COLO829 (cell line): ENCODE results near the gene HES5.

Experiments
- DNase-seq: peaks from one replicate; pipeline ENCODE4 v3.0.0; 2012; ENCODE audit warnings: low spot score

Gene HES5

DNA sequence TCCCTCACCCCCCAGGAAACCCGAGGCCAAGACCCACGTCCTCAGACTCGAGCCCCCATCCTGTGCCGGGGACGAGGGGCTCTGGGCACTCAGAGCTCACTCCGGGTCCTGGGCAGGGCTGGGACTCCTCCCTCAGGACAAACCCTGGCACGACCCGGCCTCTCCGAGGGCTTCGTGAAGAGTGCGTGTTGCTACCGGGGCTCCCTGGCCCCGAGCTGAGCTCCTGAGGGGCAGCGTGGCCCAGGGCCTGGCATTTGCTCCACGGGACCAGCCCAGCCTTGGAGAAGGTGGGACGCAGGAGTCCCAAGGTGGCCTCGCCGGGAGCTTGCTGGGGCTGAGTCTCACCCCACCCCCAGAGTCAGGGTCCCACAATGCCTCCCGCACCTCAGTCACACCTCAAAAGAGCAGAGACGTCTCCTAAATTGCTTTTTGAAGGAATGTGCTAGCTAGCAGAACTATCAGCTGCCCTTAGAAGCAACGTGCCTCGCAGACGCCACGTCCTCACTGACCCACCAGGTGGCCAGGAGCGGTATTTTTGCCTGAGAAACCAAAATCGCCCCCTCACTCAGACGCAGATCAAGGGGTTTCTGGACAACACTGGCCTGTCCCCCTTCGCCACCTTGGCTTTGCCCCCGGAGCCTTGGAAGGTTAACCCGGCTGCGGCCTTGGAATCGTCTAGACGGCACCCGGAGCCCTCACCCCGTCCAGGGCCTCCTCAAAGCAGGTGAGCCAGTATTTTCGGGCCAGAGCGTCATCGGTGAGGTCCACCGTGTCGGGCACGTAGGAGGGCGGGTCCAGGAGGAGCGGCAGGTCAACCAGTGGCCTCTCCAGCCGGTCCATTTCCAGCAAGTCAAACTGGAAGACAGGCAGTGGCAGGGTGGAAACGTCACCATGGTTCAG is 14.9 kb downstream of the HES5 start:
- no peak for DNase-seq

DNA sequence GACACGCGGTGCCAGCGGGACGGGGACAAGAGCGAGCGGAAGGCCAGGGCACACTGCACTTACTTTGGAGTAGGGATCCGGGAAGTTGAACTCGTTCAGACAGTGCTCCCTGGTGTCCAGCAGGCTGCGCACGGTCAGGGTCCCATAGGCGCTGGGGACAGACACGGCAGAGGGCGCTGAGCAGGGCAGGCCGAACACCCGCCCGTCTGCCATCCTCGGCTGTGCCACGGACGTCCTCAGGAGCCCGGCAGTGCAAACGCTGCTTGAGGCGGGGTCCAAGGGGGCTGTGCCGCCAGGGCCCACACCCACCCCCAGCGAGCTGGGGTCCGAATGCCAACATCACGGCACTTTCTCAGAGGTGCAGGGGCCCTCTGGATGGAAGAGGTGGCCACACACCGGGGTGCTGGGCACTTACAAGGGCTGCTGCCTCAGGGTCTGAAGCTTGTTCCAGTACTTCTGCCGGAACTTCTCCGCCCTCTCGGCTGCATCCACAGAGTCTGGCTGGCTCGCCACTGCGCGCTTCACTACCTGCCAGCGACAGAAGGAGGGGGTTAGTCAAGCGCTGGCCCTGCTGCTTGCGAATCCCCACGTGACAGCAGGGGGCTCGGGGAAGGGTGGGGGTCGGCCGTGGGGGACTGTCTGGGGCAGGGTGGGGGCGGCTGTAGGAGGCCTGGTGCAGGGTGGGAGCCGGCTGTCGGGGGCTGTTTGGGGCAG is 16.0 kb downstream of the HES5 start:
- no peak for DNase-seq

DNA sequence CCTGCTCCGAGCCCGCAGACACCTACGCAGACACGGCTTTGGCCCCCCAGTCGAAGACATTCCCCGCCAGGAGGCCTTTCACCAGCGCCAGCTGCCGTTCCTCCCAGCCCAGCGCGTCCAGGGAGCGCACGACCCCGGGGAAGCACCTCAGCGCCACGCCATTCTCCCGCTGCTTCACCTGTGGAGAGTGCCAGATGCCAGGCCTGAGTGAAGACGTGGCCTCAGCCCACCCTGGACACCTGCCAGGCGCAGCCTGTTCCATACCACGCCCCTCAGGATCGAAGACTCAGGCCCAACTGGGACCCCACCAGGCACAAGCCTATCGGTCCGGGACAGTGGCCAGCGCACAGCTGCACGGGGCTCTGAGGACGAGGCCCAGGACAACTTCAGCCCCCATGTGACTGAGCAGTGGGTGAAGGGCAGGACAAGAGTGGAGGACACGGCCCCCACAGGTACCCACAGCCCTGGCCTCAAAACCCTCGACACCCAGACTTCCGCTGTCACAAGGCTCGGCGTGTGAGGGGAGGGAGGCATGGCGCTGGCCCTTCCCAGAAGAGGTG is 17.1 kb downstream of the HES5 start:
- no peak for DNase-seq

DNA sequence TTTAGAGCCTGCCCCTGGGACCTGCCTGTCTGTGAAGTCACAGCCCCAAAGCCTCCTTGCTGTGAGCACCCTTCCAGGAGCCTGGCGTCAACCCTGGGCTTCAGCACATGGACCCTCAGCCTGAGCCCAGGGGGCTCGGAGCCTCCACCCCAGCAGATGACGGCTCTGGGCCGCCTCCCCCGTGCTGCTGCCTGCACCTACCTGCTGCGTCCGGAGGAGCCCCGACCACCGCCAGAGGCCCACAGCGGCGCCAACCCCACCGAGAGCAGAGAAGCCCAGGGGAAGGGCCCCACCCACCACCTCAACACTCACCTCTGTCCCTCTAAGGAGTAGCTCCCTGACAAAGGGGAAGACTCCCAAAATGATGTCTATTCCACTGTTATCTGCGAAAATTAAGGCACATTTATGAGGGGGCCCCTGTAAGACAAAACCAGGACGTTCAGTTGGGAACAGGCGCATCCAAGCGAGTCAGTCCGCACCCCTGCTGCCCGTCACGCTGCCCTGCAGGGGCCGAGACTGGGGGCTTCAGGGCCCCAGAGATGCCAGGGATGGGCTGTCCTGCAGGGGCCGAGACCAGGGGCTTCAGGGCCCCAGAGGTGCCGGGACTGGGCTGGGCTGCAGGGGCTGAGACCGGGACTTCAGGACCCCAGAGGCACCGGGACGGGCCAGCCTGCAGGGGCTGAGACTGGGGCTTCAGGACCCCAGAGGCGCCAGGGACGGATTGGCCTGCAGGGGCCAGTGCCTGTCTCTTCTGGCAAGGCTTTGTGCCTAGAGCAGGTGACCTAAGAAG is 19.5 kb downstream of the HES5 start:
- DNase-seq, result no peak

DNA sequence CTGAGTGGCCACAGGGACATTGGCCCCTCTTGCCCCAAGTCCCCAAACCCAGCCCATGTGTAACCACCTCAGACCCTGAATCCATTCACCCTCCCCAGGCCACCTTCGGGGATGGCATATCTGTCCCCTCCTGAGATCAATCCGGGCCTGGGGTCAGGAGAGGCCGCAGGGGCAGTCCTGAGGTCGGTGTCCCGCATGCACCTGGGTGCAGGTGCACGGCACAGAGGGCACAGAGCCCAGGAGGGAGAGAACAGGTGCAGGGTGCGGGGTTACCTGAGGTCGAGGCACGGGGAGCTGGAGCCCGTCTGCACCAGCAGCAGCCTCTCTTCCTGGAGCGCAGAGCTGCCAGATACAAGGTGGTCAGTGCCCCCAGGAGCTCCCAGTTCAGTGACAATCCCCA is 20.5 kb downstream of the HES5 start:
- DNase-seq, result no peak

DNA sequence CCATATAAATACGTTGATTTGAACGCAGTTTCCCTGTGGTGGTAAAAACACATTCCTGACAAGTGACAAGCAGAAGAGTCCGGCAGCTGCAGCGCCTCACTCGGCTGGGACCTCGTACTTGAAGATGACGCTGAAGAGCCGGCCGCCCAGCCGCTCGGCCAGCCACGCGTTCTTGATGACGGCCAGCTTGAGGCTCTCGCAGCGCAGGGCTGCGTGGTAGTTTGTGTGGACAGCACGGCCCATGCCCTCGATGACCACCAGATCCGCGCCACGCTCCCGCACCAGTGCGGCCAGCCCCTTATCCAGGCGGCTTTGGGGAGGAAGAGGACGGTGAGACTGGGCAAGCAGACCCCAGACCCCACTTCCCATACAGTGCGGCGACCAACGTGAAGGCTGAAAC is 21.3 kb downstream of the HES5 start:
- DNase-seq, result no peak

DNA sequence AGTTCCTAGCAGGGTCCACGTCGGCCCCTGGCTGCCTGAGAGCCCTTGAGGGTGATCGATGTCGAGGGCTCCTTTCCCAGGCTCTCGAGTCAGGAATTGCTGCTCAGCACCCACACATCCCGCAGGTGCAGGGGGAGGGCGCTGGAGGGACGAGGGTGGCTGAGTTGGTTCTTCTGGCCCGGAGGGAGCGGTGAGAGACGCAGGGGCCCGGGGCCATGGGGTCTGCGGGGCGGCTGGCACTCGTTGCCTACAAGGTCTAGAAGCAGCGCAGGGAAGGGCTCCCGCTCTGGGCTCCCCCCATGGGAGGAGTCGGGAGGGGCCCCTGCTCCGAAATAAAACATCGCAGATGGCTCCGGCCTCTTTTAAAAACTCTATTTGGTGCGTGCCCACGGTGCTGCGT is 21.9 kb downstream of the HES5 start:
- no peak for DNase-seq

DNA sequence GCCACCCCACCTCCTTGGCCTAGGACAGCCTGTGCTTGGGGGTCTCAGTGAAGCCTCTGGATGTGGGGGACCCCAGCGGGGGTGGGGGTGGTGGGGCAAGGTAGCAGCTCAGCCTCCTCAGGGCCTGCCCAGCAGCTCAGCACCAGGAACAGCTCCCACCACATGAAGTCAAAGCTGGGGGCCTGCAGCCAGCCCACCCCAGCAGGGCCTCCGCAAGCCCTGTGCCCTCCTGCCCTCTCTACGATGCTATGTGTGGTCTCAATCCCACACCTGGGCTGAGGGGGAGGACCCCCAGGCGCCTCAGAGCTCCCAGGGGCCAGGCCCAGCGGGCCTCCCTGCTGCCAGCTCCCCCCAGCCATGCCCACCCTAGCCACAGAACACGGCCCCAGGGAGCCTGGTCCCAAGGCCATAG is 22.3 kb downstream of the HES5 start:
- no peak for DNase-seq

DNA sequence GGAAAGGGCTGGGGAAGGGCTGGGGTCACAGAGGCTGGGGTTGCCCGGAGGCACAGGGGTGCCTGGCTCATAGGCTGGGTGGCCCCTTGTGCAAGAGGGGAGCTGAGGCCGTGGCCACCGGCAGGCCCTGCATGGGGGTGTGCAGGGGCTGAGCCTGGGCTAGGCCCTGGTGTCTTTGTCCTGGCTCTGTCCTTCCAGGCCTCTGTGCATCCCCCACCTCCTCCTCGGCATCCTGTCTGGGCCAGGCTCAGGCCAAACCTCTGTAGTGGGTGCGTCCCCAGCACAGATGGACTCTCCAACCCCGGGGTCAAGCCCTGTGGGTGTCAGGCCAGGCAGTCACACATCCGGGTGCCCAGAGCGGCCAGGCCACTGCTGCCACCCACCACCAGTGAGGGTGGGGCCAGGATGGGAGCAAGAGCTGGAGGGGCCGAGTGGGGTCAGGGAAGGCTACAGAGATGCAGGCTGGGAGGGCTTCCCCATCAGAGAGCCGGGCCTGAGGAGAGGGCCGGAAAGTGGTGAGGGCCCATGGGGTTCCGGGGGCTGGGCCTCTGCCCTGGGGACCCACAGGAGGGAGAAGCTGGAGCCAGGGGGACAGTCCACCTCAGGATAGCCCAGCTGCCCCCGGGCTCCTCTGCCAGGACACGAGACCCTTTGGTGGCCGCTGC is 23.0 kb downstream of the HES5 start:
- no peak for DNase-seq

DNA sequence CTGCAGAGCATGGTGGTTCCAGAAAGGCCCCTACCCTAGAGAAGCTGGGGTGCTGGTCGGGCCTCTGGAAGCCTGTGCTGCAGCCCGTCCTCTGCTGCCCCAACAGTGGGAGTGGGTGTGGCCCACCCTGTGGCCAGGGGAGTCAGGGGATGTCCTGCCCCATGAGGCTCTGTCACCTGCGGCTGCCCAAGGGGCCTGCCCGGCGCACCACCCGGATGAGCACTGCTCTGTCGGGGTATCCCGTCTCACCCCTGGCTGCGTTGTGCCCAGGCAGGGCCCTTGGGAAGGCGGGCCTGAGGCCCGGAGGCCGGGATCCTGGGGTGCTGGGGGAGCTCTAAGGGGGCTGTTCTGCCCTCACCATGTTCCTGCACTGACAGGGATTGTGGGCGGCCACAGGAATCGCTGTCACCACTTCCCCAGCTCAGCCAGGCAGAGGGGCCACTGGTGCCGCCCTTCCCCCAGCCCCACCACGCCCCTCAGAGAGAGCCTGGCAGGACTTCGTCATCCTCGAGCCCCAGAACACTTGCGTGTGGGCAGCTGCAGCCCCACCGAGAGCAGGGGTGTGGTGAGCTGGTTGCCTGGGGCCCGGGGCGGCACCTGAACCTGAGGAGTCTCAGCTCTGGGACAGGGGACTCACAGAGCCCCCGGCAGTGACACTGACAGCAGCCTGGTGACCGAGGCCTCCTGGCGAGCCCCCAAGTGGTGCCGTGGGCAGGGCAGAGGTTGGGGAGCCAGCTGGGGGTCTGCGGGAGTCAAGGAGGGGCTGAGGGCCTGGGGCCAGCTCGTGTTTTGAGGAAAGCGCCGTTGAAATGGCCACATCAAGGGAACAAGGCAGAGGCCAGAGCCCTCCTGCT is 23.8 kb downstream of the HES5 start:
- no peak for DNase-seq

DNA sequence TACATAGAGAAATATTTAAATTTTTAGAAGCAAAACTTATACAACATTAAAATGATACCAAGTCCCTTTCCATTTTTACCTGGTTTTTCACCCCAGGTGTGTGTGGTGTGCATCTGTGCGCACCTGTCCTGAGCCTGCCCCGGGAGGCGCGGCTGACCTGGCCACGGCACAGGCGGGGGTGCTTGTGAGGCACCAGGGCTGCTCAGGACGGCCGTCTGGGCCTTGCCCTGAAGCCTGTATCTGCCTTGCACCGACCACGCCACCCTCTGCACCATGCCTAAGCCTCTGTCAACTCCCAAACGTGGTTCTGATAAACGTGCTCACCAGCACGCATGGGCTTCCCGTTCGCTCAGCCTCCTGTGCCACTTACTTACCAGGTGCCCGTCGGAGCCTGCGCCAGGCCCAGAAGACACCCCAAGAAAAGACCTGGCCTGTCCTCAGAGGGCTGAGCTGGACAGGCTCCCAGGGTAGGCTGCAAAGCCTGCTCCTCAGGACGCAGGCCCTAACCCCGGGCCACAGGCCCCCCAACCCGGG is 24.5 kb downstream of the HES5 start:
- DNase-seq, result no peak

DNA sequence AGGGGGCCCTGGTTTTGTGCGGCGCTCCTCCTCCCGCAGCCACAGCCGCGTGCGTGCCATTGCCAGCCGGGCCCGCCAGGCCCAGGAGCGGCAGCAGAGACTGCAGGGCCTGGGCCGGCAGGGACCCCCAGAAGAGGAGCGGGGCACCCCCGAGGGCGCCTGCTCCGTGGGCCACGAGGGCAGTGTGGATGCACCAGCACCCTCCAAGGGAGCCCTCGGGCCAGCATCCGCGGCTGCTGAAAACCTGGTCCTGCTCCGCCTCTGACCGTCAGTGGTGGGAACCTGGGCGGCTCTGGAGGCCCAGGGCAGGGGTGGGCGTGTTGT is 25.2 kb downstream of the HES5 start:
- no peak for DNase-seq

DNA sequence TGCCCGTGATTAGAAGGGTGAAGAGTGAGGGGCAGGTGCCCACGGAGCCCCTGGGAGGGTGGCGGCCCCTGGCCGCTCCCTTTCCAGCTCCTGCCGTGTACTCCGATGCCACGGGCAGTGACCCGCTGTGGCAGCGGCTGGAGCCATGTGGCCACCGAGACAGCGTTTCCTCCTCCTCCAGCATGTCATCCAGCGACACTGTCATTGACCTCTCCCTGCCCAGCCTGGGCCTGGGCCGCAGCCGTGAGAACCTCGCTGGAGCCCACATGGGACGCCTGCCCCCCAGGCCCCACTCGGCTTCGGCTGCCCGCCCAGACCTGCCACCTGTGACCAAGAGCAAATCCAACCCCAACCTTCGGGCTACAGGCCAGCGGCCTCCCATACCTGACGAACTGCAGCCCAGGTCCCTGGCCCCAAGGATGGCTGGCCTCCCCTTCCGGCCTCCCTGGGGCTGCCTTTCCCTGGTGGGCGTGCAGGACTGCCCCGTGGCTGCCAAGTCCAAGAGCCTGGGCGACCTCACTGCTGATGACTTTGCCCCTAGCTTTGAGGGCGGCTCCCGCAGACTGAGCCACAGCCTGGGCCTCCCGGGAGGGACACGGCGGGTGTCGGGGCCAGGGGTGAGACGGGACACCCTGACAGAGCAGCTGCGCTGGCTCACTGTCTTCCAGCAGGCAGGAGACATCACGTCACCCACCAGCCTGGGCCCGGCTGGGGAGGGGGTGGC is 25.7 kb downstream of the HES5 start:
- DNase-seq, result no peak

DNA sequence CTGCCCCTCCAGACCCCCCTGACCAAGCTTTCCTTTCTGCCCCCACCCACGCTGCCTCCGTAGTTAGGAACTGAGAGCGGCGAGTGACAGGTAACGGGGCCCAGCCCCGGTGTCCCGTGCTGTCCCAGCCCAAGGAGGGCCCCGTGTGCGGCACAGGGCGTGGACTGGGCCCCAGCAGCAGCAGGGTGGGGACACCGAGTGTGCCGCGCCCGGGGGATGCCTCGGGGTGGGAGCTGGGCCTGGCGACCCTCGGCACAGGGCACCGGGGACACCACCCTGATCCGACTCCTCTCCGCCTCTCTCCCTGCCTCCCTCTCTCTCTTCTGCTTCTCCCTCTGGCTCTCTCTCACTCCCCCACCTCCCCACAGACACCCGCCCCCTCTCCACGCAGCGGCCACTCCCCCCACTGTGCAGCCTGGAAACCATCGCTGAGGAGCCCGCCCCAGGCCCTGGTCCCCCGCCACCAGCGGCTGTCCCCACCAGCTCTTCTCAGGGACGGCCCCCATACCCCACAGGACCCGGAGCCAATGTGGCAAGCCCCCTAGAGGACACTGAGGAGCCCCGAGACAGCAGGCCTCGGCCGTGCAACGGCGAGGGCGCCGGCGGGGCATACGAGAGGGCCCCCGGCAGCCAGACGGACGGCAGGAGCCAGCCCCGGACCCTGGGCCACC is 26.4 kb downstream of the HES5 start:
- DNase-seq, result no peak

DNA sequence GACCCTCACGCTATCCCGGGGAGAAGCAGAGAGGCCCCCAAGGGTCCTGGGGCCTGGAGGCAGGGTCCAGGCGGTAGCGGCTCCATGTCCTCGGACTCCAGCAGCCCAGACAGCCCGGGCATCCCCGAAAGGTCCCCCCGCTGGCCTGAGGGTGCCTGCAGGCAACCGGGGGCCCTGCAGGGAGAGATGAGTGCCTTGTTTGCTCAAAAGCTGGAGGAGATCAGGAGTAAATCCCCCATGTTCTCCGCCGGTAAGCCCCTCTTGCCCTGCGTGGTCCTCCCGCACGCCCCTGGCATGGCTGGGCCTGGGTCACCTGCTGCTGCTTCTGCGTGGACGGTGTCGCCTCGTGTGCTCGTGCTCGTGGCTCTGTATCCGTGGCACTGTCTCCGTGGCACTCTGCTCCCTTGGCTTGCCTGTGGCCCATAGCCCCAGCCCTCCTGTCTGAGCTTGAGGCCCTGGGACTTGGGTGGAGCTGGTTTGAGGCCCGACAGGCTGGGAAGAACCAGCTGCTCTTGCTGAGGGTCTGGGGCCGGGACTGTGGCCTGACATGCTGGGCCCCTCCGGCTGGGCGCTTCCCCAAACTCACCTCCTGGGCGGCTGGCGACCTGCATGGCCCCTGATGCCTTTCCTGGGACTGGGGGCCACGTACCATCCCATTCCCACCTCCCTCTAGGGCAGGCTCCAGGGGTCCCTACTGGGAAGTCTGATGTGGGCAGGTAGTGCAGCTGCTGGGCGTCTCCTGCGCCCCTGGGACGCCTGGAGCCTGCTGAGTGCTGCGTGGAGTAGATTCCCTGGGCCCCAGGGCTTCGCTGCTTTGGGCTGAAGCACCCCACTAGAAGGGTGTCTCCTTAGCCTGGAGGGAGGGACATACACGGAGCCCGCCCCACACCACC is 27.2 kb downstream of the HES5 start:
- no peak for DNase-seq

DNA sequence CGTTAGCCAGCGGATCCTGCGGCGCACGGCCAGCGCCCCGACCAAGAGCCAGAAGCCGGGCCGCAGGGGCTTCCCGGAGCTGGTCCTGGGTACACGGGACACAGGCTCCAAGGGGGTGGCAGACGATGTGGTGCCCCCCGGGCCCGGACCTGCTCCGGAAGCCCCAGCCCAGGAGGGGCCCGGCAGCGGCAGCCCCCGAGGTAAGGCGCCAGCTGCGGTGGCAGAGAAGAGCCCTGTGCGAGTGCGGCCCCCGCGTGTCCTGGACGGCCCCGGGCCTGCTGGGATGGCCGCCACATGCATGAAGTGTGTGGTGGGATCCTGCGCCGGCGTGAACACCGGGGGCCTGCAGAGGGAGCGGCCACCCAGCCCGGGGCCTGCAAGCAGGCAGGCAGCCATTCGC is 27.9 kb downstream of the HES5 start:
- no peak for DNase-seq

DNA sequence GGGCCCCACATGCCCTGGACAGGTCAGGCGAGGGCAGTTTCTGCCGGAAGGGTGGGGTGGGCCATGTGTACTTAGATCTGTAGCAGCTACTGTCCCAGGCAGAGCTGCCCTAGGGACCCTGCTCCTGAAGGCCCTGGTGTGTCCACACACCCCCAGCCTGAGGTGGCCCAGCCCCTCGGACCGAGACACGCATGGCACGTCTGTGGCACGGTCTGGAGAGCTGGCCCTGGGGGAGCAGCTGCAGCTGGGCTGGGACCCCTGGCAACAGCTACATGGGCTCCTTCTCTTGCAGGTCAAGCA is 28.3 kb downstream of the HES5 start:
- DNase-seq, result no peak

DNA sequence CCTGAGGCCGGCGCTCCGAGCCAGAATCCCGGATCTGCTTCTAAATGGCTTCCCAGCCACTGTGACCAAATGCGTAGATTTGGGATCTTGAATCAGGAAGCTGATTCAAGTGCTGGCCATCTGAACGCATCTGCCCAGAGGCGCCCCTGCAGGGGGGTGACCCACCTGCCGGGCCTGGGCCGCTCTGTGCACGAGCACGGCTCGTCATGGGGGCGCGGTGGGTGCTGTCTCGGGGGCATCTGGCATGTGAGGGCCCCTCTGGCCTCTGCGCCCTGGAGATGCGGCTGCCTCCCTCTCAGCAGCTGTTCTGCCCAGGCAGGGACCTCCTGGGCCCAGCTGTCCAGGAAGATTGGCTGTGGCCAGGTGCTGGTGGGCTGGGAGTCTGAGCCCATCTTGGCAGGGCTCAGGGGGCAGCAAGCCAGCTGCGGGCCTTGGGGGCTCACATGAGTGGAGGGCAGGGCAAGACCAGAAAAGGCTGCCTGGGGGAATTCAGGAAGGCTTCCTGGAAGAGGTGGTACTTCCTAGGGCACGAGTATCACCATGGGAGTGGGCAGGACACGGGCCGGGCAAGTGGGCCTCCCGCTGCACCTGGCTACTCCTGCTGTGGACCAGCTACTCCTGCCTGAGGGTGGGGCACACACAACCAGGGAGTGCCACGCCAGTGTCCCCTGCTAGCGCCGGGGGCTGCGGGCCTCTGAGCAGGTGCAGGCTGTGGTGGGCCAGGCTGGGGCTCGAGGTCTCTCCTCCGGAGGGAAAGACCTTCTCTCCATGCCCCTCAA is 28.8 kb downstream of the HES5 start:
- no peak for DNase-seq
